Activated T-helper 9 cell treated with anti-CD3 and anti-CD28 coated beads, Interleukin-2, amount 50 U/mL, for 16 hours (primary cell): ENCODE data around the gene KLRD1.
"Not testable (repeated sequence)": the region's sequence is repeated elsewhere in the genome, so short reads cannot be mapped to it uniquely, and the experiment has no call there.

Experiments used
- DNase-seq: peaks from one replicate; pipeline ENCODE4 v3.0.0-alpha.2; 2020; ENCODE audit warnings: low read depth

KLRD1 gene

DNA sequence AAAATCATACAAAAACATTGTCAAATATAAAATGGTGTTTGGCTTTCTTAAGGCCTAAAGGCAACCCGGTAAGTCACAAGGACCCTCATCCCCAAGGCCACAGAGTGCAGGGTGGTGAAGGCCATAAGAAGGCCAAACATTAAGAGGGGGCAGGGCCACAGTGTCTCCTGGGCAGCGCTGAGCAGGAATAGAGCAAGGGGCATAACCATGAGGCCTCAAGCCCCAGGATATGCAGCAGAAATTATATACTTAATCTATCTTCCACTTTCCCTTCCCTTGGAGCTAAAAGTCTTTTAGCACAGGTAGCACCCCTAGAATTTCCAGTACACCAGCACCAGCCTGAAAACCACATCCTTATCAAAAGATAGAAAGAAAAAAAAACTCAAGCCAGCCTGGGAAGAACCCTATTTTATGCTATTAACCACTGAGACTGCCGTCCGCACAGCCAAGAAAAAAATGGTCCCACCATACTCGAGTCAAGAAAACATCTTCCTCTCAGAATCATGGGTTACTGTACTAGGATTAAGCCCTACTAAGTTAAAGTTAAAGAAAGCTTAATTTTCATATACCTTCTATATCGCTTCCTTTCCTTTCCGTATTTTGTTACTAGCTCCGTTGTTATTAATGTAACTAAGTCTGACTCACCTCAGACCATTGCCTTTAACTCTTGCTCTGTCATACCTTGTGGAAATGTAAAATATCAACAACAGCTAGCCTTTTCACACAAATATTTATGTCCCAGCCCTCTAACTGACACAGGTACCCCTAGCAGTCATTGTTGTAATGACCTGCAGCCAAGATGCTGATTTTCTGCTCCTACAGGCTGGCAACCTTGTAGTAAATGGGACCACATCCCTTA, 62.1 kb downstream of the KLRD1 start:
- no peak for DNase-seq

DNA sequence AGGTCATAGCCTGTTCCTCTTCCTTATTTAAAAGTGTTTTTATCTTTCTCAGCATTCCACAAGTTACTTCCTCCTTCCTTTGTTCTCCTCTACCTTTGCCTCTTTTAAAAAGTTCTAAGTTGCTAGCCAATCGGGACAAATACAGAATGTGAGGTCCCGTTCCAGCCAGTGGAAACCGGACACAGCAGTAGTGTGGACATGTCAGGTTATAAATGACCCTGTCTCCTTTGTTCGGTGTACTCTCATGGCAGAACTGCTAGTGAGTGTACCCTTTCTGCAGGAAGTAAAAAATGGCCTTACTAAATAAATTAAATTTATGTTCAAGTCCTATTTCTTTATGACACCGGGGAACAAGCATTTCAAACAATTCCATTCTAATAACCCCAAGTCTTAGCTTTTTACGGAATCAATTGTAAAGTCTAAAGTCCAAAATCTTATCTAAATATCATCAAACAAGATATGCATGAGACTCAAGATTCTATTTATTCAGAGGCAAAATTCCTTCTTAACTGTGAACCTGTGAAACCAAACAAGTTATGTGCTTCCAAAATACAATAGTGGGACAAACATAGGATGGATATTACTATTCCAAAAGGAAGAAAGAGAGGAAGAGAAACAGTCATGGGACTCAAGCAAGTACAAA, 64.3 kb downstream of the KLRD1 start:
- not testable (repeated sequence) for DNase-seq

DNA sequence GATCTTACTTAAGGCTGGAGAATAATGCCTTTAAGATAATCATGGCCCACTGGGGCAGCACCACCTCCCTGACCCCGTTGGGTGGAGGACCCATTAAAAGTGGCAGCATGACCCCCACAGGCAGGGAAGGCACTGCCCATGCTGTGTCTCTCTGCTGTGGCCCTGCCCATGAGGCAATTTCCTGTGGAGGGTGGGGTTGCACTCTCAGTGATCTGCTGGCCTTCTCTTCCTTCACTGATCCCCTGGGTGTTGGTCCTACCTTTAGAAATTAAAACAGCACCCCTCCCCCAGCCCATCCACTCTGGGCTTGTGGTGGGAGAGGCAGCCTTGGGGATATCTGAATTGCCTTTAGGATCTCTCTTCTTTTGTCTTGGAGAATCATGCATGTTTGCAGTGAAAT, 64.9 kb downstream of the KLRD1 start:
- DNase-seq, result no peak

DNA sequence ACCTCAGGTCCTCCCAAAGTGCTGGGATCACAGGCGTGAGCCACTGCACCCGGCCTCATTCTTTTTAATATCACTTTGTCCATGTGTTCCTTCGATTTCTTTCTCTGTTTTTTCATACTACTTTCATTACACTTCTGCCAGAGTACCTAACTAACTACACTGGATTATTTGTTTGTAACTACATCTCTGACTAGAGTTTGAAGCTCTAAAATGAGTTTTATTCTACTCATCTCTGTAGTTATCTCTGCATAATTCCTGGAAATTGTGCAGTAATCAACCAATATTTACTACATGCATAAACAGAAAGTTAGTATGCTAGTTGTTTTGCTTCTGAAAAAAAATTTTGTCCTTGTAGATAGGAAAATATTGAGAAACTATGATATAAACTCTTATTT, 67.0 kb downstream of the KLRD1 start:
- DNase-seq, result no peak

DNA sequence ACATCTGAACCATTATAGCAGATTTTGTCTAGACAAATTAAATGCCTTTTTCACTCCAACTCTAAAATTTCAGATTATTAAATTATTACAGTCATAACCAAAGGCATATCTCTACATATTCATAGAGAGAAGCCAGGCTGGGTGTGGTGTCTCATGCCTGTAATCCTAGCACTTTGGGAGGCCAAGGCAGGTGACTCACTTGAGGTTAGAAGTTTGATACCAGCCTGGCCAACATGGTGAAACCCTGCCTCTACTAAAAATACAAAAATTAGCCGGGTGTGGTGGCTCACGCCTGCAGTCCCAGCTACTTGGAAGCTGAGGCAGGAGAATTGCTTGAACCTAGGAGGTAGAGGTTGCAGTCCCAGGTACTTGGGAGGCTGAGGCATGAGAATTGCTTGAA, 71.1 kb downstream of the KLRD1 start:
- DNase-seq, result not testable (repeated sequence)
